SK-N-MC (cell line): Measurements from ENCODE around the gene FXR2.
A peak's percentile ranks its signal among the peaks of the same experiment; 100 is the strongest.

Experiments
- DNase-seq: peaks from one replicate; pipeline ENCODE4 v3.0.0-alpha.2; 2011; ENCODE audit warnings: low read depth, low spot score
- H3K27ac ChIP-seq: fragments of 200-600 bp; sonication (generic); 2 replicates; pipeline ENCODE4 v1.5.1; 2016; ENCODE audit warnings: mixed run types
- H3K36me3 ChIP-seq: fragments of 200-600 bp; sonication (generic); 2 replicates; pipeline ENCODE4 v1.6.1; 2017; ENCODE audit warnings: antibody characterized with exemption, low read length, mixed read lengths; ENCODE audit not compliant: insufficient read depth
- H3K4me3 ChIP-seq: fragments of 200-600 bp; sonication (generic); 2 replicates; pipeline ENCODE4 v1.5.1; 2016
- H3K9ac ChIP-seq: fragments of 200-600 bp; sonication (generic); 2 replicates; pipeline ENCODE4 v1.8.0; 2017; ENCODE audit warnings: mixed run types, mixed read lengths; ENCODE audit not compliant: insufficient read length
- H3K9me3 ChIP-seq: fragments of 200-600 bp; sonication (generic); 2 replicates; pipeline ENCODE4 v1.6.1; 2017; ENCODE audit warnings: low read depth, mild to moderate bottlenecking, antibody characterized with exemption, low read length, moderate library complexity, mixed read lengths
- EZH2 ChIP-seq: fragments of 200-600 bp; sonication (generic); IDR thresholded peaks from one replicate; pipeline ENCODE4 v1.6.1; 2017; ENCODE audit warnings: antibody characterized with exemption
- FOXP2 ChIP-seq: optimal IDR thresholded peaks from 2 replicates; pipeline ENCODE3; 2011; ENCODE audit warnings: mild to moderate bottlenecking, moderate library complexity; ENCODE audit not compliant: insufficient read depth; ENCODE audit errors: extremely low read length, control extremely low read depth
- POLR2AphosphoS5 ChIP-seq: IDR thresholded peaks from 2 replicates; pipeline ENCODE4 v1.6.1; 2012; ENCODE audit warnings: mild to moderate bottlenecking, low read depth, low read length, borderline replicate concordance

Gene FXR2

GRCh38 chr17:7560172-7561027 is 54.3 kb downstream of the FXR2 start:
- Histone ChIP-seq H3K4me3 (peak overlapping the region; percentile 98), H3K9ac (peak overlapping the region; percentile 58), H3K9me3 (no peaks in the 10 kb centered on the region), H3K36me3 (peaks cover 21% of the 10 kb centered on the region), H3K27ac (peak overlapping the region; percentile 63)
- TF ChIP-seq FOXP2 (no peak), POLR2AphosphoS5 (no peak), EZH2 (no peak)
- no peak for DNase-seq

GRCh38 chr17:7559320-7560171 is 55.2 kb downstream of the FXR2 start:
- Histone ChIP-seq H3K9ac (peak overlapping the region; percentile 0), H3K36me3 (peaks cover 12% of the 10 kb centered on the region), H3K27ac (0 out of 2 replicates have a peak overlapping the region, but pooled peaks have one; percentile 31), H3K9me3 (no peaks in the 10 kb centered on the region), H3K4me3 (no peak overlapping the region)
- DNase-seq: no peak
- TF ChIP-seq EZH2 (no peak), FOXP2 (no peak), POLR2AphosphoS5 (no peak)

- peak within 1 kb of the TSS; percentile 66 for H3K9ac ChIP-seq
- TF ChIP-seq EZH2 (no peak), FOXP2 (no peak), POLR2AphosphoS5 (no peak)
- H3K4me3 ChIP-seq: 0 out of 2 replicates have a peak within 1 kb of the TSS, but pooled peaks have one; percentile 15
- DNase-seq: no peak
- H3K36me3 ChIP-seq: peaks cover 4% of the 10 kb centered on the region; the same call in 1 of the 2 replicates
- H3K27ac ChIP-seq: peak within 1 kb of the TSS; percentile 60
- H3K9me3 ChIP-seq: no peaks in the 10 kb centered on the region
These were observed 56.0 kb downstream of the FXR2 start, which contains the start of gene TNFSF13 for GRCh38 chr17:7558544-7559319. TSS of gene TNFSF13 (plus strand) at chr17:7558750. CDS start at chr17:7559040, 290 bp downstream.

- 0 out of 2 replicates have a peak overlapping the region, but pooled peaks have one; percentile 15 for H3K4me3 ChIP-seq
- no peaks in the 10 kb centered on the region for H3K9me3 ChIP-seq
- no peak for DNase-seq
- H3K36me3 ChIP-seq: no peaks in the 10 kb centered on the region
- peak overlapping the region; percentile 60 for H3K27ac ChIP-seq
- no peak for TF ChIP-seq EZH2
- no peak for TF ChIP-seq POLR2AphosphoS5
- TF ChIP-seq FOXP2: no peak
- peak overlapping the region; percentile 66 for H3K9ac ChIP-seq
These were observed 56.7 kb downstream of the FXR2 start for GRCh38 chr17:7557775-7558543.

GRCh38 chr17:7557147-7557764 is 57.4 kb downstream of the FXR2 start:
- DNase-seq: no peak
- TF ChIP-seq POLR2AphosphoS5 (no peak), EZH2 (no peak), FOXP2 (no peak)
- H3K9ac ChIP-seq: peak overlapping the region; percentile 41
- H3K9me3 ChIP-seq: no peaks in the 10 kb centered on the region
- H3K27ac ChIP-seq: no peak overlapping the region; the same call in 1 of the 2 replicates
- no peaks in the 10 kb centered on the region for H3K36me3 ChIP-seq
- no peak overlapping the region for H3K4me3 ChIP-seq

- no peak overlapping the region for H3K9ac ChIP-seq
- no peaks in the 10 kb centered on the region for H3K9me3 ChIP-seq
- no peak overlapping the region for H3K27ac ChIP-seq
- TF ChIP-seq POLR2AphosphoS5: no peak
- TF ChIP-seq FOXP2: no peak
- no peak for TF ChIP-seq EZH2
- no peak for DNase-seq
- H3K36me3 ChIP-seq: no peaks in the 10 kb centered on the region
- no peak overlapping the region for H3K4me3 ChIP-seq
These were observed 58.1 kb downstream of the FXR2 start for GRCh38 chr17:7556627-7557026.
